GM23338 (cell line): ENCODE data around the gene GPR55. TPM values are rescaled to one million over a fixed set of nuclear protein-coding genes. Genes with fewer than 3 reads are reported as not detected.
A peak's percentile ranks its signal among the peaks of the same experiment; 100 is the strongest.

Experiments used
- ATAC-seq: fragments of 200-7000 bp; cut with Tn5 transposase; 3 replicates; pipeline ENCODE4 v1.9.1; 2020
- DNase-seq: peaks from one replicate; pipeline ENCODE4 v3.0.0-alpha.2; 2015; ENCODE audit warnings: low spot score
- H2AFZ ChIP-seq: fragments of 200-600 bp; sonication (generic); 2 replicates; pipeline ENCODE4 v1.8.0; 2016; ENCODE audit warnings: antibody characterized with exemption, mild to moderate bottlenecking, moderate library complexity
- H3F3A ChIP-seq: fragments of 200-600 bp; sonication (generic); replicated peaks from 2 replicates; pipeline ENCODE4 v1.8.0; 2017; ENCODE audit warnings: antibody characterized with exemption, mixed run types, low read depth
- H3K27ac ChIP-seq: fragments of 200-600 bp; sonication (generic); 2 replicates; pipeline ENCODE4 v1.6.1; 2016; ENCODE audit warnings: low read depth
- H3K27me3 ChIP-seq: fragments of 200-600 bp; sonication (generic); 2 replicates; pipeline ENCODE4 v1.8.0; 2016; ENCODE audit warnings: mild to moderate bottlenecking, mixed run types, moderate library complexity; ENCODE audit not compliant: insufficient read depth
- H3K36me3 ChIP-seq: fragments of 200-600 bp; sonication (generic); 2 replicates; pipeline ENCODE4 v1.8.0; 2016; ENCODE audit warnings: mild to moderate bottlenecking; ENCODE audit not compliant: insufficient read depth
- H3K4me1 ChIP-seq: fragments of 200-600 bp; sonication (generic); 2 replicates; pipeline ENCODE4 v1.8.0; 2016; ENCODE audit warnings: mild to moderate bottlenecking, moderate library complexity; ENCODE audit not compliant: insufficient read depth
- H3K4me2 ChIP-seq: fragments of 200-600 bp; sonication (generic); 2 replicates; pipeline ENCODE4 v1.7.1; 2017; ENCODE audit warnings: mixed run types
- H3K4me3 ChIP-seq: fragments of 200-600 bp; sonication (generic); 2 replicates; pipeline ENCODE4 v1.6.1; 2016; ENCODE audit warnings: mixed run types
- H3K79me2 ChIP-seq: fragments of 200-600 bp; sonication (generic); replicated peaks from 2 replicates; pipeline ENCODE4 v1.8.0; 2017; ENCODE audit warnings: mild to moderate bottlenecking; ENCODE audit not compliant: insufficient read depth
- H3K9me2 ChIP-seq: fragments of 200-600 bp; sonication (generic); 2 replicates; pipeline ENCODE4 v1.8.0; 2017; ENCODE audit not compliant: insufficient read depth
- H4K20me1 ChIP-seq: fragments of 200-600 bp; sonication (generic); replicated peaks from 2 replicates; pipeline ENCODE4 v1.8.0; 2017; ENCODE audit warnings: mild to moderate bottlenecking; ENCODE audit not compliant: insufficient read depth
- H3K27ac Mint-ChIP-seq: 2 replicates; pipeline ENCODE4 v1.8.0; 2020; ENCODE audit warnings: inconsistent platforms, mild to moderate bottlenecking, moderate library complexity, mixed read lengths
- H3K27me3 Mint-ChIP-seq: 3 replicates; pipeline ENCODE4 v1.8.0; 2022; ENCODE audit warnings: low read depth, mild to moderate bottlenecking, moderate library complexity, mixed read lengths, inconsistent platforms; ENCODE audit not compliant: insufficient read depth, poor library complexity
- H3K36me3 Mint-ChIP-seq: 3 replicates; pipeline ENCODE4 v1.8.0; 2021; ENCODE audit warnings: low read depth, mild to moderate bottlenecking, inconsistent platforms, moderate library complexity, mixed read lengths
- H3K4me1 Mint-ChIP-seq: 3 replicates; pipeline ENCODE4 v1.8.0; 2020; ENCODE audit warnings: mild to moderate bottlenecking, inconsistent platforms, mixed read lengths
- H3K4me3 Mint-ChIP-seq: 3 replicates; pipeline ENCODE4 v1.8.0; 2021; ENCODE audit warnings: moderate library complexity, mild to moderate bottlenecking, inconsistent platforms, mixed read lengths
- H3K9me3 Mint-ChIP-seq: 3 replicates; pipeline ENCODE4 v1.8.0; 2020; ENCODE audit warnings: moderate library complexity, mild to moderate bottlenecking, inconsistent platforms, mixed read lengths
- EZH2 ChIP-seq: fragments of 200-600 bp; sonication (generic); IDR thresholded peaks from one replicate; pipeline ENCODE4 v1.8.0; 2017; ENCODE audit warnings: antibody characterized with exemption, mild to moderate bottlenecking, low read depth; ENCODE audit not compliant: unreplicated experiment
- JUNB ChIP-seq: IDR thresholded peaks from one replicate; pipeline ENCODE4 v1.6.1; 2016; ENCODE audit warnings: antibody characterized with exemption; ENCODE audit not compliant: unreplicated experiment
- NANOG ChIP-seq: IDR thresholded peaks from 2 replicates; pipeline ENCODE4 v1.6.1; 2016; ENCODE audit warnings: antibody characterized with exemption, borderline replicate concordance
- POLR2AphosphoS5 ChIP-seq: IDR thresholded peaks from 2 replicates; pipeline ENCODE4 v1.6.1; 2016; ENCODE audit warnings: antibody characterized with exemption, low read depth
- polyA plus RNA-seq: library from polyadenylated mRNA; unstranded; fragments of >200 nt; fragmentation: Nextera tagmentation; extraction: Ambion mirVana; gene quantifications from 2 replicates; pipeline ENCODE4 v1.2.1, GENCODE V29; 2016
- total RNA-seq: library from RNA; depleted of rRNA; stranded (reverse); fragments of >200 nt; shearing (Covaris generic); gene quantifications from 2 replicates; pipeline ENCODE4 v1.2.3, GENCODE V29; 2014
- TF ChIP-seq, protein P1 (sequence below): fragments of 250-450 bp; sonication (Bioruptor Pico); IDR thresholded peaks from 2 replicates; pipeline ENCODE4 v1.5.0; 2020; ENCODE audit warnings: mild to moderate bottlenecking, moderate library complexity

Gene GPR55
- total and polyA plus RNA-seq, 2 experiments from 2014 or later, result not detected

DNA sequence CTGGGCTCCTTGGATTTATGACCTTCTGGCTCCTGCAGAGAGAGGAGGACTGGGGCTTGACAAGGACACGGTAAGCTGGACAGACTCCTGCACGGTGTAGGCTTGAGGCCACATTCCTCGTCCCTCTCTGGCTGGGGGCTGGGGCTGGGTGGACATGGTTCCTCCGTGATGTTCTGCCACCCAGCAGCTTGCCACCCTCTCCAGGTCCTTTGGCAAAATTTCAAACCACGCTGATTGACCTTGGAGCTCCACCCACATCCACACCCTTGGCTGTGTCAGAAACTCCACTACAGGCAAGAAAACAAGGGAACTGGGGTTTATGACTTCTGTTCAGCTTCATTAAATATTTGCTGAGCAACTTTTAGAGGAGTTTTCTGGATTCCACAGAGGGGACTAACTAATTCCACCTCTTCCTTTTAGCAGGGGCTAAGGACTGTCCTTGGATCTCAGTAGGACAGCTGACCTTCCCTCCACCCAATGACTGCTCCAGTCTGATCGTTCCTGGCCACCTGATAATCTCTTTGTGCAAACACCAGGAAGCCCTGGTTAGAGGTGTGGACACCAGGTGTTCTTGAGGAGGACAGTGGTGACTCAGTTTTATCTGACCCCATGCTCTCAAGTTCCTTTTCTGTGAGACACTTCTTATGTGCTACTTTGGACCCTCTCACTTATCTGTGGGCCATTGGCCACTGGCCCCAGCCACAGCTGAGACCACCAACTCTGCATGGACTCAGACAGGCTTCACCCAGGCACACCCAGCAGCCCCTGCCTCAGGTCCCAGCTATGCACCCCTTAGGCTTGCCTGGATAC is 29.3 kb downstream of the GPR55 start:
- H3K4me3 Mint-ChIP-seq, result no peak overlapping the region
- peaks cover 19% of the 10 kb centered on the region; the same call in 1 of the 2 replicates for H3K4me1 ChIP-seq
- no peak overlapping the region for H3K4me2 ChIP-seq
- H2AFZ ChIP-seq, result no peak overlapping the region
- no peaks in the 10 kb centered on the region for H3F3A ChIP-seq
- H3K36me3 ChIP-seq, result no peaks in the 10 kb centered on the region
- H3K9me3 Mint-ChIP-seq, result no peaks in the 10 kb centered on the region; the same call in 2 of the 3 replicates
- no peaks in the 10 kb centered on the region for H3K79me2 ChIP-seq
- no peaks in the 10 kb centered on the region for H3K9me2 ChIP-seq
- no peak overlapping the region for H3K27ac ChIP-seq
- peaks cover 8% of the 10 kb centered on the region for H3K27me3 Mint-ChIP-seq
- H3K27ac Mint-ChIP-seq, result no peak overlapping the region
- no peak for DNase-seq
- H3K27me3 ChIP-seq, result no peaks in the 10 kb centered on the region
- H4K20me1 ChIP-seq, result no peaks in the 10 kb centered on the region
- peaks cover 32% of the 10 kb centered on the region for H3K4me1 Mint-ChIP-seq
- H3K36me3 Mint-ChIP-seq, result no peaks in the 10 kb centered on the region; the same call in 2 of the 3 replicates
- H3K4me3 ChIP-seq, result no peak overlapping the region
- no peak for TF ChIP-seq POLR2AphosphoS5
- no peak for ATAC-seq

DNA sequence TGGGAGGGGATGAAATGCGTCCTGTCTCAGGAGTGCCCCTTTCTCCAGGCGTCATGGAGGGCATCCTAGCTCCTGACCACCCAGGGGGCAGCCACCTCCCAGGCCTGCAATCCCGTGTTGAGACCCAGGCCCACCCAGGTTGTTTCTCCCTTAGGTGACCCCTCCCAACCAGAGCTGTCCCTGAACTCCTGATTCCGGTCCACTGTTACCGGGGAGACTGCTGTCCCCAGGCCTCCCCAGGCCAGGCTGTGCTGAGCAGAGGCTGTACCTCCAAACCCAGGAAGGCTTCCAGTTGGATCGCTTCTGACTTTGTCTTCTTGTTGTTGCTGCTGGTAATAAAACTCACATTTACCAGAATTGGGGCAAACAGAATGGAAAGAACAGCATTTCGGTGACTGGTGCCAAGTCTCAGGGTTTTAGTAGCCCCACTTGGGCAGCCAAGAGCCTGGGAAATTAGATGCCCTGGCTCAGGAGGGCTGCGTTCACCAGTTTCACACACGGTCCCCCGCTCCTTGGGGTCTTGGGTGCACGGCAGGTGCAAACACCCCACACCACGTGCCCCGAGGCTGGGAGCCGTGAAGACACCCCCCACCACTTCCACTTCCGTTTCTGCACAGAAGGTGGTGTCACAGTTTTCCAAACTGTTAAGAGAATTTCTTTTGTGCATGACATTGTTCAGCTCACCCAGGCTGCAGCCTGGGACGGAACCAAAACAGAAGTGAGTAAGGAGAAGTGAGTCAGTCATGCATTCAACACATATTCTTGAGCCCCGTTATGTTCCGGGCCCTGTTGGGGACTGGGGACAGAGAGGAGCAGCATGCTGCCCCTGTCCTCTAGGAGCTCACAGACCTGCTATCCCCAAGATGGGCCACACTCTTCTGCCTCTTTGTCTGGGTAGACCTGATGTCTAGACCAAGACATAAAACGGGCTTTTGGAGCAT is 30.9 kb downstream of the GPR55 start:
- peak overlapping the region; percentile 63; the same call in 1 of the 2 replicates for H2AFZ ChIP-seq
- H3K9me2 ChIP-seq, result no peaks in the 10 kb centered on the region
- no peaks in the 10 kb centered on the region for H3K36me3 ChIP-seq
- H3K79me2 ChIP-seq, result no peaks in the 10 kb centered on the region
- peaks cover 18% of the 10 kb centered on the region for H3K4me1 Mint-ChIP-seq
- no peaks in the 10 kb centered on the region; the same call in 2 of the 3 replicates for H3K36me3 Mint-ChIP-seq
- ATAC-seq (peak; percentile 17; the same call in 2 of the 3 replicates), DNase-seq (no peak)
- H3K27ac Mint-ChIP-seq, result no peak overlapping the region
- peaks cover 8% of the 10 kb centered on the region for H3K27me3 Mint-ChIP-seq
- H3K9me3 Mint-ChIP-seq, result no peaks in the 10 kb centered on the region; the same call in 2 of the 3 replicates
- TF ChIP-seq NANOG, result no peak
- TF ChIP-seq, protein P1, sequence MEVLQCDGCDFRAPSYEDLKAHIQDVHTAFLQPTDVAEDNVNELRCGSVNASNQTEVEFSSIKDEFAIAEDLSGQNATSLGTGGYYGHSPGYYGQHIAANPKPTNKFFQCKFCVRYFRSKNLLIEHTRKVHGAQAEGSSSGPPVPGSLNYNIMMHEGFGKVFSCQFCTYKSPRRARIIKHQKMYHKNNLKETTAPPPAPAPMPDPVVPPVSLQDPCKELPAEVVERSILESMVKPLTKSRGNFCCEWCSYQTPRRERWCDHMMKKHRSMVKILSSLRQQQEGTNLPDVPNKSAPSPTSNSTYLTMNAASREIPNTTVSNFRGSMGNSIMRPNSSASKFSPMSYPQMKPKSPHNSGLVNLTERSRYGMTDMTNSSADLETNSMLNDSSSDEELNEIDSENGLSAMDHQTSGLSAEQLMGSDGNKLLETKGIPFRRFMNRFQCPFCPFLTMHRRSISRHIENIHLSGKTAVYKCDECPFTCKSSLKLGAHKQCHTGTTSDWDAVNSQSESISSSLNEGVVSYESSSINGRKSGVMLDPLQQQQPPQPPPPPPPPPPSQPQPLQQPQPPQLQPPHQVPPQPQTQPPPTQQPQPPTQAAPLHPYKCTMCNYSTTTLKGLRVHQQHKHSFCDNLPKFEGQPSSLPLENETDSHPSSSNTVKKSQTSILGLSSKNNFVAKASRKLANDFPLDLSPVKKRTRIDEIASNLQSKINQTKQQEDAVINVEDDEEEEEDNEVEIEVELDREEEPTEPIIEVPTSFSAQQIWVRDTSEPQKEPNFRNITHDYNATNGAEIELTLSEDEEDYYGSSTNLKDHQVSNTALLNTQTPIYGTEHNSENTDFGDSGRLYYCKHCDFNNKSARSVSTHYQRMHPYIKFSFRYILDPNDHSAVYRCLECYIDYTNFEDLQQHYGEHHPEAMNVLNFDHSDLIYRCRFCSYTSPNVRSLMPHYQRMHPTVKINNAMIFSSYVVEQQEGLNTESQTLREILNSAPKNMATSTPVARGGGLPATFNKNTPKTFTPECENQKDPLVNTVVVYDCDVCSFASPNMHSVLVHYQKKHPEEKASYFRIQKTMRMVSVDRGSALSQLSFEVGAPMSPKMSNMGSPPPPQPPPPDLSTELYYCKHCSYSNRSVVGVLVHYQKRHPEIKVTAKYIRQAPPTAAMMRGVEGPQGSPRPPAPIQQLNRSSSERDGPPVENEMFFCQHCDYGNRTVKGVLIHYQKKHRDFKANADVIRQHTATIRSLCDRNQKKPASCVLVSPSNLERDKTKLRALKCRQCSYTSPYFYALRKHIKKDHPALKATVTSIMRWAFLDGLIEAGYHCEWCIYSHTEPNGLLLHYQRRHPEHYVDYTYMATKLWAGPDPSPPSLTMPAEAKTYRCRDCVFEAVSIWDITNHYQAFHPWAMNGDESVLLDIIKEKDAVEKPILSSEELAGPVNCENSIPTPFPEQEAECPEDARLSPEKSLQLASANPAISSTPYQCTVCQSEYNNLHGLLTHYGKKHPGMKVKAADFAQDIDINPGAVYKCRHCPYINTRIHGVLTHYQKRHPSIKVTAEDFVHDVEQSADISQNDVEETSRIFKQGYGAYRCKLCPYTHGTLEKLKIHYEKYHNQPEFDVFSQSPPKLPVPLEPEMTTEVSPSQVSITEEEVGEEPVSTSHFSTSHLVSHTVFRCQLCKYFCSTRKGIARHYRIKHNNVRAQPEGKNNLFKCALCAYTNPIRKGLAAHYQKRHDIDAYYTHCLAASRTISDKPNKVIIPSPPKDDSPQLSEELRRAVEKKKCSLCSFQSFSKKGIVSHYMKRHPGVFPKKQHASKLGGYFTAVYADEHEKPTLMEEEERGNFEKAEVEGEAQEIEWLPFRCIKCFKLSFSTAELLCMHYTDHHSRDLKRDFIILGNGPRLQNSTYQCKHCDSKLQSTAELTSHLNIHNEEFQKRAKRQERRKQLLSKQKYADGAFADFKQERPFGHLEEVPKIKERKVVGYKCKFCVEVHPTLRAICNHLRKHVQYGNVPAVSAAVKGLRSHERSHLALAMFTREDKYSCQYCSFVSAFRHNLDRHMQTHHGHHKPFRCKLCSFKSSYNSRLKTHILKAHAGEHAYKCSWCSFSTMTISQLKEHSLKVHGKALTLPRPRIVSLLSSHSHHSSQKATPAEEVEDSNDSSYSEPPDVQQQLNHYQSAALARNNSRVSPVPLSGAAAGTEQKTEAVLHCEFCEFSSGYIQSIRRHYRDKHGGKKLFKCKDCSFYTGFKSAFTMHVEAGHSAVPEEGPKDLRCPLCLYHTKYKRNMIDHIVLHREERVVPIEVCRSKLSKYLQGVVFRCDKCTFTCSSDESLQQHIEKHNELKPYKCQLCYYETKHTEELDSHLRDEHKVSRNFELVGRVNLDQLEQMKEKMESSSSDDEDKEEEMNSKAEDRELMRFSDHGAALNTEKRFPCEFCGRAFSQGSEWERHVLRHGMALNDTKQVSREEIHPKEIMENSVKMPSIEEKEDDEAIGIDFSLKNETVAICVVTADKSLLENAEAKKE (CRISPR knock-in tag), result no peak
- no peak for TF ChIP-seq JUNB
- no peak for TF ChIP-seq EZH2
- H3K4me1 ChIP-seq, result peaks cover 12% of the 10 kb centered on the region; the same call in 1 of the 2 replicates
- no peak overlapping the region for H3K4me3 Mint-ChIP-seq
- H3K4me3 ChIP-seq, result no peak overlapping the region
- no peaks in the 10 kb centered on the region for H3K27me3 ChIP-seq
- H4K20me1 ChIP-seq, result no peaks in the 10 kb centered on the region
- H3K4me2 ChIP-seq, result no peak overlapping the region
- no peak overlapping the region for H3K27ac ChIP-seq
- H3F3A ChIP-seq, result no peaks in the 10 kb centered on the region
